AG09309 (cell line): Measurements from ENCODE around the gene SPEN.
"Not testable (repeated sequence)": the region's sequence is repeated elsewhere in the genome, so short reads cannot be mapped to it uniquely, and the experiment has no call there.

Source experiments
- DNase-seq: peaks from one replicate; pipeline ENCODE4 v3.0.0-alpha.2; 2010; ENCODE audit warnings: low read depth
- H3K4me3 ChIP-seq: 2 replicates; pipeline ENCODE4 v1.5.1; 2011; ENCODE audit warnings: mild to moderate bottlenecking, low read depth, low read length, moderate library complexity; ENCODE audit not compliant: control insufficient read depth
- TF ChIP-seq, protein P1 (sequence below): IDR thresholded peaks from 2 replicates; pipeline ENCODE4 v1.5.1; 2011; ENCODE audit warnings: mild to moderate bottlenecking, low read depth, low read length, inconsistent platforms; ENCODE audit not compliant: insufficient read depth, control insufficient read depth; ENCODE audit errors: missing control alignments

The SPEN gene

DNA sequence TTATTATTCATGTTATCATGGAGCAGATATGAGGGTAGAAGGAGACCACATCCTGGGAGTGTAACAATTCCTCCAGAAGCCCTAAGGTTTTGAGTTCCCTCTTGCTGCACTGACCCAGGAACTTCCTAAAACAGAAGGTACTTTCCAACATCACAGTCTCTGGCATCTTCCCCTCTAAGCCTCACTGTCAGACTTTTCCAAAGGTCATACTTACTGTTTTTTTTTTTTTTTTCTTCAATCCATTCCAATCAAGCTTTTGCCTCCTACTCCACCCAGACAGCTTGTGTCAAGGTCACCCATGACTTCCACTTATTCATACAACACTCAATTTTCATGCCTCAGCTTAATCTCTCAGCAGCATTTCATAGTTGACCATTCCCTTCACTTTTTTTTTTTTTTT is 21.7 kb upstream of the SPEN start:
- DNase-seq, result no peak
- H3K4me3 ChIP-seq, result no peak overlapping the region
- TF ChIP-seq, protein P1, sequence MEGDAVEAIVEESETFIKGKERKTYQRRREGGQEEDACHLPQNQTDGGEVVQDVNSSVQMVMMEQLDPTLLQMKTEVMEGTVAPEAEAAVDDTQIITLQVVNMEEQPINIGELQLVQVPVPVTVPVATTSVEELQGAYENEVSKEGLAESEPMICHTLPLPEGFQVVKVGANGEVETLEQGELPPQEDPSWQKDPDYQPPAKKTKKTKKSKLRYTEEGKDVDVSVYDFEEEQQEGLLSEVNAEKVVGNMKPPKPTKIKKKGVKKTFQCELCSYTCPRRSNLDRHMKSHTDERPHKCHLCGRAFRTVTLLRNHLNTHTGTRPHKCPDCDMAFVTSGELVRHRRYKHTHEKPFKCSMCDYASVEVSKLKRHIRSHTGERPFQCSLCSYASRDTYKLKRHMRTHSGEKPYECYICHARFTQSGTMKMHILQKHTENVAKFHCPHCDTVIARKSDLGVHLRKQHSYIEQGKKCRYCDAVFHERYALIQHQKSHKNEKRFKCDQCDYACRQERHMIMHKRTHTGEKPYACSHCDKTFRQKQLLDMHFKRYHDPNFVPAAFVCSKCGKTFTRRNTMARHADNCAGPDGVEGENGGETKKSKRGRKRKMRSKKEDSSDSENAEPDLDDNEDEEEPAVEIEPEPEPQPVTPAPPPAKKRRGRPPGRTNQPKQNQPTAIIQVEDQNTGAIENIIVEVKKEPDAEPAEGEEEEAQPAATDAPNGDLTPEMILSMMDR, result no peak

DNA sequence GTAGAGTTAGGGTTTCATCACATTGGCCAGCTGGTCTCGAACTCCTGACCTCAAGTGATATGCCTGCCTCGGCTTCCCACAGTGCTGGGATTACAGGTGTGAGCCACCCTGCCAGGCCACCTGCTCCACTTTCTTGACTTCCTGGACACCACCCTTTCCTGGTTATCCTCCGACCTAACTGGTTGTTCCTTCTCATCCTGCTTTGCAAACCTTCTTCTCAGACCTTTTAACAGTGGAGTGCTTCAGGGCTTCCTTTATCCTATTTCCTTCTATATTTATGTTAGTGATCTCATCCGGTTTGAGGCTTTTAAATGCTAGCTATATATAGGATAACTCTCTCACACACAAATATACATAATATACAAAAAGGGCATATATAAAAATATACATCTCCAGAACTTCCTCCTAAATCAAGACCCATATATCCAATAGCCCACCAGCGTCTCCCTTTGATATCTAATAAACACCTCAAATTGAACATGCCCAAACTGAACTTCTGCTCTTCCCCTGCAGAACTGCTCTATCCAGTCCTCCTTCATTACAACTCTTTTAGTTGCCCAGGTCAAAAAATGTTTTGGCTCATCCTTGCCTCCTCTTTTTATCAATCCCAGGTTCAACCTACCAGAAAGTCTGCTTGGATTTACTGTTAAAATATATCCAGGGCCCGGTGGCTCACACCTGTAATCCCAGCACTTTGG is 20.5 kb upstream of the SPEN start:
- no peak overlapping the region for H3K4me3 ChIP-seq
- no peak for DNase-seq
- TF ChIP-seq, protein P1, result no peak

GRCh38 chr1:15827567-15827966 is 19.9 kb upstream of the SPEN start:
- DNase-seq, H3K4me3 ChIP-seq: not testable (repeated sequence)

DNA sequence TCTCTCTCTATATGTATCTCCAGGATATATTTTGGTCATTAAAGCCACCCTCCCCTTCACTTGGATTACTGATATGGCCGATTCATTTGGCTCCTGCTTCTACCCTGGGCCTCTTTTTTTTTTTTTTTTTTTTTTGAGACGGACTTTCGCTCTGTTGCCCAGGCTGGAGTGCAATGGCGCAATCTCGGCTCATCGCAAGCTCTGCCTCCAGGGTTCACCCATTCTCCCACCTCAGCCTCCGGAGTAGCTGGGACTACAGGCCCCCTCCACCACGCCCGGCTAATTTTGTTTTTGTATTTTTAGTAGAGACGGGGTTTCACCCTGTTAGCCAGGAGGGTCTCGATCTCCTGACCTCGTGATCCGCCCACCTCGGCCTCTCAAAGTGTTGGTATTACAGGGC is 18.6 kb upstream of the SPEN start:
- not testable (repeated sequence) for H3K4me3 ChIP-seq, DNase-seq

- TF ChIP-seq, protein P1, result no peak
- DNase-seq, result no peak
- H3K4me3 ChIP-seq, result no peak overlapping the region
Measured at GRCh38 chr1:15830258-15830657, 17.2 kb upstream of the SPEN start.

DNA sequence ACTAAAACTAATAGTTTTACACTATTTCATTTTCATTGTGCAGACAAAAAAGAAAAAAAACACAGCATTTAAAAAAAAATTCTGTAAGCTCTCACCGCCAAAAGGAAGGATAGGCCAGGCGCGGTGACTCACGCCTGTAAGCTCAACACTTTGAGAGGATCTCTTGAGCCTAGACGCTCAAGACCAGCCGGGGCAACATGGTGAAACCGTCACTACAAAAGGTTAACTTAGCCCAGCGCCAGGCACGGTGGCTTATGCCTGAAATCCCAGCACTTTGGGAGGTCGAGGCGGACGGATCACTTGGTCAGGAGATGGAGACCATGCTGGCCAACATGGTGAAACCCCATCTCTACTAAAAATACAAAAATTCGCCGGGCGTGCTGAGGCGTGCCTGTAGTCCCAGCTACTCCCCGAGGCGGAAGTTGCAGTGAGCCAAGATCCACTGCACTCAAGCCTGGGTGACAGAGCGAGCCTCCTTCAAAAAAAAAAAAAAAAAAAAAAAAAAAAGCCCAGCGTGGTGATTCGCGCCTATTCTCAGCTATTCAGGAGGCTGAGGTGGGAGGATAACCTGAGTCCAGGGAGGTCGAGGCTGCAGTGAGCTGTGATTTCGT is 14.3 kb upstream of the SPEN start:
- peak overlapping the region; percentile 75 for H3K4me3 ChIP-seq
- DNase-seq, result no peak
- TF ChIP-seq, protein P1, result no peak

- TF ChIP-seq, protein P1, result no peak
- peak overlapping the region; percentile 75 for H3K4me3 ChIP-seq
- peak; percentile 81 for DNase-seq
Measured at GRCh38 chr1:15833842-15834405, 13.6 kb upstream of the SPEN start.
